Psoas muscle (tissue), 8 donors: ENCODE measurements around the gene DPYSL3. TPM values are rescaled to one million over a fixed set of nuclear protein-coding genes. Genes with fewer than 3 reads are reported as not detected.

Experiments
- ATAC-seq, 4 donors: fragments of 200-7000 bp; cut with Tn5 transposase; one replicate each; pipeline ENCODE4 v1.9.1; 2020; ENCODE audit warnings: moderate library complexity in 3 of 4, mild to moderate bottlenecking in 2 of 4
- DNase-seq, 2 donors: peaks; one replicate each; pipeline ENCODE4 v3.0.0-alpha.2; 2020
- H3K27ac ChIP-seq: fragments of 200-600 bp; one replicate; pipeline ENCODE4 v1.8.0; 2022
- H3K27me3 ChIP-seq, 3 donors: fragments of 200-600 bp in 1 of 3; one replicate each; pipeline versions ENCODE4 v1.6.1 to v1.8.0; 2013 to 2022; ENCODE audit warnings: low read length in 2 of 3, mild to moderate bottlenecking in 2 of 3, moderate library complexity in 1 of 3; ENCODE audit not compliant: insufficient read depth in 3 of 3
- H3K36me3 ChIP-seq, 2 donors: fragments of 200-600 bp in 1 of 2; one replicate each; pipeline versions ENCODE4 v1.6.1 to v1.8.0; 2013 to 2022; ENCODE audit warnings: low read depth in 1 of 2, mild to moderate bottlenecking in 1 of 2, moderate library complexity in 1 of 2; ENCODE audit not compliant: insufficient read depth in 1 of 2
- H3K4me1 ChIP-seq: fragments of 200-600 bp; one replicate; pipeline ENCODE4 v1.8.0; 2022
- H3K4me3 ChIP-seq: fragments of 200-600 bp; one replicate; pipeline ENCODE4 v1.8.0; 2022; ENCODE audit warnings: mild to moderate bottlenecking
- H3K9me3 ChIP-seq: fragments of 200-600 bp; one replicate; pipeline ENCODE4 v1.8.0; 2022
- WGBS, 3 donors: extraction: QIAGEN DNeasy Blood & Tissue Kit; methylation state at CpG; one replicate each; pipeline versions ENCODE4 v1.1.6 to v1.1.7; 2013; 5-methylcytosine and 5-hydroxymethylcytosine counted together
- intact Hi-C, 2 donors: fragments of 100-400 bp; cut with DNase I; formaldehyde crosslinking; loops; one replicate each; pipeline versions ENCODE4 v1.11.0 to v1.14.2; 2022
- polyA plus RNA-seq, 3 donors: library from polyadenylated mRNA; stranded (reverse); fragments of 200-250 nt; gene quantifications; one replicate each; pipeline ENCODE4 v1.2.3, GENCODE V29; 2013
- total RNA-seq, 4 donors: library from RNA; stranded (reverse); fragmentation: NEBNext Ultra II Directional in 2 of 4; extraction: Animal tissue kit (Norgen Biotek cat#: 25700) in 2 of 4; gene quantifications; one replicate each; pipeline versions ENCODE4 v1.2.1 to v1.2.4, GENCODE V29; 2021 to 2023
- TF ChIP-seq, protein P1 (sequence below): fragments of 200-600 bp; IDR thresholded peaks from one replicate; pipeline ENCODE4 v1.8.0; 2022; ENCODE audit warnings: antibody characterized with exemption
- donor health status: healthy with polysubstance abuse.
- donor health status: DM: no; HTN: no; CAD: no; lungs with moderate emphysema.
- donor health status: Bipolar disorder and iron deficiency.
- donor health status: healthy.
- donor health status: DM: yes; HTN: yes; CAD: no.
- donor health status: DM: no; HTN: no; CAD: no.
- donor health status: DM: no; HTN: no; CAD: no.
- donor health status: DM: yes; HTN: yes; CAD: no.

DPYSL3 gene
- total and polyA plus RNA-seq, 7 donors = 8.8 to 58.5 (median 18.0) TPM

DNA sequence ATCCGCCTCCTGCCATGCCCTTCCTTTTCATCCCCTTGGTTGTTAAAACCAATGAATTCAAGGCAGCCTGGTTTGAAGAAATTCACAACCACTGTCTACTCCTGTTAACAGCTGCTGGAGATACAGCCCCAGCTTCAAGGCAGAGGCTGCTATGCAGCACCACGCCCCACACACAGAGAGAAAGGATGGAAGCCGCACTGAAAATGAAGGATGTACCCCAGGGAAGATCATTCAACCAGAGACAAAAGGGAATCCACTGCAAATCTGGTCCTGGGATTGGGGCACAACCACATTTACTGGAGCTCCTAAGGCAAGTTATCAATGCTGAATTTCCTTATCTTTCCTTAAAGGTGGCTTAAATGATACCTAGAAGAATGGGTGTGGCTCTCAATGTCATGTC, 58.7 kb downstream of the DPYSL3 start:
- DNase-seq (no peak), ATAC-seq (no peak)
- WGBS, 3 donors = 82 to 95% (median 94%) methylated on average over 3 of the region's 3 CpGs
- no peak overlapping the region for H3K27ac ChIP-seq
- intact Hi-C loops = loop anchor here (5.0 kb wide), 2 partner anchors 111 to 126 kb away; no protein-coding TSS in a partner anchor
- H3K27me3 ChIP-seq = peaks cover 0 to 8% (median 0%) of the 10 kb centered on the region in 3 donors
- TF ChIP-seq, protein P1, sequence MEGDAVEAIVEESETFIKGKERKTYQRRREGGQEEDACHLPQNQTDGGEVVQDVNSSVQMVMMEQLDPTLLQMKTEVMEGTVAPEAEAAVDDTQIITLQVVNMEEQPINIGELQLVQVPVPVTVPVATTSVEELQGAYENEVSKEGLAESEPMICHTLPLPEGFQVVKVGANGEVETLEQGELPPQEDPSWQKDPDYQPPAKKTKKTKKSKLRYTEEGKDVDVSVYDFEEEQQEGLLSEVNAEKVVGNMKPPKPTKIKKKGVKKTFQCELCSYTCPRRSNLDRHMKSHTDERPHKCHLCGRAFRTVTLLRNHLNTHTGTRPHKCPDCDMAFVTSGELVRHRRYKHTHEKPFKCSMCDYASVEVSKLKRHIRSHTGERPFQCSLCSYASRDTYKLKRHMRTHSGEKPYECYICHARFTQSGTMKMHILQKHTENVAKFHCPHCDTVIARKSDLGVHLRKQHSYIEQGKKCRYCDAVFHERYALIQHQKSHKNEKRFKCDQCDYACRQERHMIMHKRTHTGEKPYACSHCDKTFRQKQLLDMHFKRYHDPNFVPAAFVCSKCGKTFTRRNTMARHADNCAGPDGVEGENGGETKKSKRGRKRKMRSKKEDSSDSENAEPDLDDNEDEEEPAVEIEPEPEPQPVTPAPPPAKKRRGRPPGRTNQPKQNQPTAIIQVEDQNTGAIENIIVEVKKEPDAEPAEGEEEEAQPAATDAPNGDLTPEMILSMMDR = no peak
- peaks cover 13% of the 10 kb centered on the region for H3K4me1 ChIP-seq
- H3K4me3 ChIP-seq = no peak overlapping the region
- H3K9me3 ChIP-seq = no peaks in the 10 kb centered on the region
- no peaks in the 10 kb centered on the region for H3K36me3 ChIP-seq

DNA sequence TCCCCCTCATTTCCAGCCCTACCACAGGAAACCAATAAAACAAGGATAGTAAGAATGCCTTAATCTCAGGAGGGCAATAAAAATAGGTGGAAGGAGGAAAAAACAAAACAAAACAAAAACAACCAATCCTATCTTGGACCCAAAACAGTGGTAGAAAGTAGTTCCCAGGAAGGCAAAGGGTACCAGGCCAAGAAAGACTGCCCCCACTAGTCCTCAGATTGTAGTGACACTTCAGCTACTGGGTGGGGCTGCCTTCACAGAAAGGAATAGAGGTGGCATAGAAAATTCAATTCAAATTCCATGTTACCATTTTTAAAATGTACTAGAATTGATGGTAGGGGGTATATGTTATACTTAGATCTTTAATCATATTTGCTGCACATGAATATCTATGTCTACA, 59.3 kb downstream of the DPYSL3 start:
- Histone ChIP-seq H3K4me1 (peaks cover 12% of the 10 kb centered on the region), H3K27ac (no peak overlapping the region), H3K4me3 (no peak overlapping the region), H3K27me3 (peaks cover 0 to 8% (median 0%) of the 10 kb centered on the region in 3 donors), H3K36me3 (no peaks in the 10 kb centered on the region), H3K9me3 (no peaks in the 10 kb centered on the region)
- TF ChIP-seq, protein P1 = no peak
- DNase-seq = no peak
- intact Hi-C loops = loop anchor here (5.0 kb wide), 2 partner anchors 112 to 127 kb away; no protein-coding TSS in a partner anchor
- no peak for ATAC-seq

DNA sequence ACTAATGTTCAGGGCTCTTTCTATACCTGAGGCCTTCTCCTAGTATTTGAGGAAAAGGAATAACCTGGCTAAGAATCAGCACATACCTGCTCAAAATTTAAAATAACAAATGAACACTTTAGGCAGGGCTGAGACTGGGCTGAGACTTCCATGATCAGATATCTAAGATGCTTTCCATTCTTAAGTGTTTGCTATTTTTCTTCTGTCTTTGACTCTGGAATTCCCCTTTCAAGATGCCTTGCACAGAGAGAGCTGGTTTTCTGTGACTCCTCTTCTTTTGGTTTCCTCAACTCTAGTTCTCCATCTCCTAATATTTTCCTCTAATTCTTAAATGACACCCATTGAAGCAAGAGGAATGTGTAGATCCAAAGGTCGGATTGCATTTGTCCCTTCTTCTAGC, 61.1 kb downstream of the DPYSL3 start:
- no peak for DNase-seq
- 83 to 94% (median 85%) methylated on average over 1 of the region's 1 CpG for WGBS, 3 donors
- no peak for ATAC-seq
- H3K36me3 ChIP-seq = no peaks in the 10 kb centered on the region
- no peak overlapping the region for H3K4me3 ChIP-seq
- H3K4me1 ChIP-seq = no peaks in the 10 kb centered on the region
- peaks cover 0 to 8% (median 0%) of the 10 kb centered on the region in 3 donors for H3K27me3 ChIP-seq
- H3K9me3 ChIP-seq = no peaks in the 10 kb centered on the region
- intact Hi-C loops = loop anchor here in 1 of 2 donors (1.0 kb wide), 1 partner anchor 8 kb away; no protein-coding TSS in a partner anchor
- H3K27ac ChIP-seq = no peak overlapping the region
- TF ChIP-seq, protein P1 = no peak

DNA sequence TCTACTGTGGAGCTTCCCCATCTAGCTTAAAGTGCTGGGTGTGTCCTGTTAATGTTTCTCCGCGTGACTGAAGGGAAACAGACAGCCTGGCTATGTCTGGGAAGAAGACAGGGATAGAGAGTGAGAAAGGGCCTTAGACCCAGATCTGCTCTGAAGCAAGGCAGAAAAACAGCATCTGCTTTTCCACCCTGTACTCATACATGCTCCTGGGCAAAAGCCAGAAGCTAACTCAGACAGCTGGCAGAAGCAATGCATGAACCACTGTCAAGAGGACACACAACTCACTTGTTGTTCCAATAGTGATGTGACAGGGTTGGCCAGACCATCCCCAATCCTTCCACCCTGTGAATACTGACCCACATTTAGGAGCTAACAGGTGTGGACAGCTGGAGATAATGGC, 63.3 kb downstream of the DPYSL3 start:
- Histone ChIP-seq H3K27ac (peak overlapping the region; percentile 6), H3K9me3 (no peaks in the 10 kb centered on the region), H3K4me3 (no peak overlapping the region), H3K27me3 (peaks cover 0 to 7% (median 0%) of the 10 kb centered on the region in 3 donors), H3K4me1 (no peaks in the 10 kb centered on the region), H3K36me3 (no peaks in the 10 kb centered on the region)
- ATAC-seq (peak in 3 of 4 donors; percentile 44 to 58 (median 51)), DNase-seq (no peak)
- intact Hi-C loops = no loop called here
- TF ChIP-seq, protein P1 = no peak
- 50 to 59% (median 55%) methylated on average over 2 of the region's 2 CpGs for WGBS, 3 donors

DNA sequence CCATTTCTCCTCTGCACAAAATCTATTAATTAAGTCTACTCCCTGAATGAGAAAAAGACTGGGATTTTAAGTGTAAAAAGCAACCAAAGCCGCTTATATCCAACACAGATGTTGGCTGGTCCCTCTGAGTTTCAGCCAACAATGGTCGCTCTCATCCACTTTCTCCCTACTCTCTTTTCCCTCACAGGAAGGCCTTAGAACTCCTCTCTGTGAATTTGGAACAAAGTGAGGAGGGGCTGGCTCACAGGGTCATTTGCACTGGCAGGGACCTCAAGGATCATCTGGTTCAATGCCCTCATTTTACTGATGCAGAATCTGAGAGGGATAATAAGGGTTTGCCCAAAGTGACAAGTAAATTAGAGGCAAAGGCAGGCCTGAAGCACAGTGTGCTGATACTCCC, 64.0 kb downstream of the DPYSL3 start:
- no peak for ATAC-seq
- intact Hi-C loops = no loop called here
- Histone ChIP-seq H3K36me3 (no peaks in the 10 kb centered on the region), H3K9me3 (no peaks in the 10 kb centered on the region), H3K27me3 (peaks cover 0 to under 1% (median 0%) of the 10 kb centered on the region in 3 donors), H3K27ac (peak overlapping the region; percentile 17), H3K4me1 (no peaks in the 10 kb centered on the region), H3K4me3 (no peak overlapping the region)
- TF ChIP-seq, protein P1 = no peak
- WGBS, 3 donors = 51 to 65% (median 56%) methylated on average over 2 of the region's 2 CpGs
- DNase-seq = no peak
